Mucosa of rectum (tissue), 2 donors: ENCODE data around the gene CHRNA3.

ENCODE experiments used
- H3K27ac ChIP-seq, 2 donors: one replicate each; pipeline ENCODE4 v1.7.0; 2013; ENCODE audit warnings: inconsistent platforms in 2 of 2, low read depth in 2 of 2, low read length in 2 of 2
- H3K27me3 ChIP-seq, 2 donors: one replicate each; pipeline ENCODE4 v1.7.0; 2013; ENCODE audit warnings: low read length in 2 of 2; ENCODE audit not compliant: control insufficient read depth in 2 of 2, insufficient read depth in 2 of 2
- H3K36me3 ChIP-seq, 2 donors: one replicate each; pipeline ENCODE4 v1.7.0; 2013; ENCODE audit warnings: low read length in 2 of 2; ENCODE audit not compliant: control insufficient read depth in 2 of 2, insufficient read depth in 2 of 2
- H3K4me1 ChIP-seq, 2 donors: one replicate each; pipeline ENCODE4 v1.7.0; 2013; ENCODE audit warnings: low read length in 2 of 2, mild to moderate bottlenecking in 1 of 2; ENCODE audit not compliant: control insufficient read depth in 2 of 2, insufficient read depth in 2 of 2
- H3K4me3 ChIP-seq, 2 donors: one replicate each; pipeline ENCODE4 v1.7.0; 2013; ENCODE audit warnings: low read length in 2 of 2
- H3K9ac ChIP-seq, 2 donors: one replicate each; pipeline ENCODE4 v1.7.0; 2013; ENCODE audit warnings: low read length in 2 of 2, low read depth in 1 of 2, mild to moderate bottlenecking in 1 of 2
- H3K9me3 ChIP-seq, 2 donors: one replicate each; pipeline ENCODE4 v1.7.0; 2013; ENCODE audit warnings: low read length in 2 of 2; ENCODE audit not compliant: control insufficient read depth in 2 of 2
- donor health status: healthy.
- donor health status: Normal muscosa, but diverticular disease.

CHRNA3 gene

DNA sequence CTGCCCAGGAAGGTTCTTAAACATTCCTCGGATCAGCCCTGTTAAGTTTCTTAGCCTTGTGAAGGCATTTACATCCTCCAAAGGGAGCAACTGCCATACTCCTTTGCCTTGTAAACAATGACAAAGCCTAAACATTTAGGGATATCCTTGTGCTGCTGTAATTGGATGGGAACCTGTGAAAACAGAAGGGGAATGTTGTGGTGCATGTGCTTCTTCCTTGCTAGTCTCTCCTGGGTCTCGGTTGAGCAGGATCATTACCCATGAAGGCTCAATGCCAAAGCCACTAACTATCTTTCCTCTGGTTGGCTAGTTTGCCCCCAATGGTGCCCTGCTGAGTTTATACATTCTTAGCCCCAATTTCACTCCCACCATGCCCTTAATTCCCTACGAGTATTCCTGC, 17.3 kb downstream of the CHRNA3 start:
- Histone ChIP-seq H3K27me3 (peaks cover 0 to 2% of the 10 kb centered on the region in 2 donors), H3K4me3 (no peak overlapping the region), H3K9ac (no peak overlapping the region), H3K4me1 (no peaks in the 10 kb centered on the region), H3K9me3 (no peaks in the 10 kb centered on the region), H3K27ac (no peak overlapping the region), H3K36me3 (no peaks in the 10 kb centered on the region)

DNA sequence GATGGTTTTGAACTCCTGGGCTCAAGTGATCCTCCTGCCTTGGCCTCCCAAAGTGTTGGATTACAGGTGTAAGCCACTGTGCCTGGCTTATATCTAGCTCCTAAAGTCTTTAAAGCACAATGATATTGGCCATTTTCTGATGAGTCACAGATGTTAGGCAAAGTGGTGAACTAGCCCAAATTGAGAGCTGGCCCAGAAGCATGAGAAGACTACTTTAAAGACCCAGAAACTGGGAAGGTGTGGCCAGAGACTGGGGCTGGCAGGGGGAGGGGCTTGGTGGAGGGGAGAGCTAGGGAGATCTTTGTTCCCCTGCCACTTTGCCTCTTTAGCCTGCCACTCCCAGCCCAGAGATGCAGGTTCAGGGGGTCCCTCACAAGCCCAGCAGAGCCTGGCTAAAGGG, 21.6 kb downstream of the CHRNA3 start:
- H3K4me3 ChIP-seq = no peak overlapping the region
- H3K27me3 ChIP-seq = peaks cover 0 to 2% of the 10 kb centered on the region in 2 donors
- no peak overlapping the region for H3K27ac ChIP-seq
- no peak overlapping the region for H3K9ac ChIP-seq
- H3K36me3 ChIP-seq = no peaks in the 10 kb centered on the region
- H3K4me1 ChIP-seq = no peaks in the 10 kb centered on the region
- H3K9me3 ChIP-seq = no peaks in the 10 kb centered on the region

DNA sequence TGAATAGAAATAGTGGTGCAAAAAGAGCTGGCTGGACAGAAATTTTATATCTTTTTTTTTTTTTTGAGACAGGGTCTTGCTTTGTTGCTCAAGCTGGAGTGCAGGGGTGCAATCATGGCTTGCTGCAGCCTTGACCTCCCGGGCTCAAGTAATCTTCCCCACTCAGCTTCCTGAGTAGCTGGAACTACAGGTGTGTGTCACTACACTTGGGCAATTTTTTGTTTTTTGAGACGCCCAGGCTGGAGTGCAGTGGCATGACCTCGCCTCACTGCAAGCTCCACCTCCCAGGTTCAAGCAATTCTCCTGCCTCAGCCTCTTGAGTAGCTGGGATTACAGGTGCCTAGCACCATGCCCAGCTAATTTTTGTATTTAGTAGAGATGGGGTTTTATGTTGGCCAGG, 22.4 kb downstream of the CHRNA3 start:
- Histone ChIP-seq H3K27ac (no peak overlapping the region), H3K4me3 (no peak overlapping the region), H3K36me3 (no peaks in the 10 kb centered on the region), H3K9ac (no peak overlapping the region), H3K4me1 (no peaks in the 10 kb centered on the region), H3K27me3 (no peaks in the 10 kb centered on the region), H3K9me3 (no peaks in the 10 kb centered on the region)

DNA sequence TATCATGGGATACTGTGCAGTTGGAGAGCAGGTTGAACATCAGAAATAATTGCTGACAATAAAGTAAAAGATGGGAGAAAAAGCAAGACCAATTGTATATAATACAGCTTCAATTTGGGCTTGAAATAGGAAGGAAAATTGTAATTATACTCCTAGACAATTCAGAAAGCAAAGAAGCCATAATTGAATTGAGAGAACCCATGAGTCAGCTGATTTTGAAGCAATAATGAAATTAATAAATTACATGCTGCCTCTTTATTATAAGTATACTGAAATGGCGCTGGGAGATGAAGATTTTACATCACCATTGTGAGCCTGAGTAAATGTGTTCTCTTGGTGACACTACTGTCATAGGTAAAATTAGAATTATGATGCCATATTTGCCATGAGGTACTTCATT, 23.2 kb downstream of the CHRNA3 start:
- no peaks in the 10 kb centered on the region for H3K27me3 ChIP-seq
- no peak overlapping the region for H3K27ac ChIP-seq
- H3K9me3 ChIP-seq = no peaks in the 10 kb centered on the region
- H3K9ac ChIP-seq = no peak overlapping the region
- no peaks in the 10 kb centered on the region for H3K4me1 ChIP-seq
- no peaks in the 10 kb centered on the region for H3K36me3 ChIP-seq
- H3K4me3 ChIP-seq = no peak overlapping the region

DNA sequence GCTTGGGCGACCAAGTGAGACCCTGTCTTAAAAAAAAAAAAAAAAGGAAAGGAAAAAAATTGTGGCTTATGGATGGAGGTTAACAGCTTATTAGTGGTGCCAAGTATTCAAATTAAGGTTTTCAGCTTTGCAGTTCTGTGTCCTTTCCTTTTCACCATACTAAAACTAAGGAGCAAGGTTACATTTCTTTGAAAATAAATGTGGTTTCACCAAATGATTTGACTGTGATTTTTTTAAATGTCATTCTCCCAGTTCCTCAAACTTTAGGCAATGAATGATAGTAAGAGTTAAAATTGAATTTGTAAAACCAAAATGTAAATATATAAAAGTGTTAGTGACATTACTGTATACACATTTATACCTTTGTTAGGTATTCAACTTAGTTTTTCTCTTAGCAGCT, 45.9 kb downstream of the CHRNA3 start:
- H3K4me3 ChIP-seq = no peak overlapping the region

DNA sequence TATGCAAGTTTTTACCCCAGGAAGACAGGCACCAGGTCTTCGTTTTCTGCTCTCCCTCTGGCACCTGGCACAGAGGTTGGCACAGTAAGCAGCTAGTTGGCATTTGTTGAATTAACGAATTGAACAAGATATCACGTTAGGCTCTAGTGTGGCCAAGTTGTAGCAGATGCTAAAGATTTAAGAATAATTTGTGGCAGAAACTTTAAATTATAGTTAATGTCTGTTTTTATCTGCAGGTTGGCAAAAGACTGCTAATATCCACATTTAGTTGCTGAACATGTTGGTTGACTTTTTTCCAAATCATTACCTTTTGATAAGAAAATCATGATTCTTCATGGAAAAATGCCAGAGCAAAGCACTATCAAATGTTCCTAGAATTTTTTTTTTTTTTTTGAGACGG, 47.4 kb downstream of the CHRNA3 start:
- Histone ChIP-seq H3K27me3 (no peaks in the 10 kb centered on the region), H3K9ac (no peak overlapping the region), H3K4me1 (no peaks in the 10 kb centered on the region), H3K4me3 (no peak overlapping the region), H3K27ac (no peak overlapping the region), H3K9me3 (no peaks in the 10 kb centered on the region), H3K36me3 (no peaks in the 10 kb centered on the region)

More for the DNA sequence above, 45.9 kb downstream of the CHRNA3 start:
- Histone ChIP-seq H3K9me3 (no peaks in the 10 kb centered on the region), H3K27me3 (no peaks in the 10 kb centered on the region), H3K9ac (no peak overlapping the region), H3K27ac (no peak overlapping the region), H3K4me1 (no peaks in the 10 kb centered on the region), H3K36me3 (no peaks in the 10 kb centered on the region)

DNA sequence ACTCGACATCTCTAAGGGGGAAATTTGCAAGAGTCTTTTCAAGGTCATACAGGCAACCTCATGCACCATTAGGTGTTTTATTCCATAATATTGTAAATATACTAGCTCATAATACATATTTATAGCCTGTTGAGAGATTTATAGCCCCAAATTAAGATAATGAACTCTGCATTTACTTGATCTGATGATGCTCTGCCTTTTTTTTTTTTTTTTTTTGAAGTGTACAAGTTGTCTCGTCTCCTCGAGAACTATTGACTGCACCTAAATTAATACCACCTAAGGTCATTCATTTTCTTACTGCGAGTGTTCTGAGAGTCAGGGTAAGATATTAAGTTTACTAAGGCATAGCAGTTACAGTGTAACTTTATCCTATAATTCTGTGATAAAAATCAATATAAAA, 49.4 kb downstream of the CHRNA3 start:
- no peaks in the 10 kb centered on the region for H3K36me3 ChIP-seq
- H3K9ac ChIP-seq = no peak overlapping the region
- no peak overlapping the region for H3K27ac ChIP-seq
- peaks cover 0 to 2% of the 10 kb centered on the region in 2 donors for H3K4me1 ChIP-seq
- no peak overlapping the region for H3K4me3 ChIP-seq
- H3K27me3 ChIP-seq = no peaks in the 10 kb centered on the region
- no peaks in the 10 kb centered on the region for H3K9me3 ChIP-seq

DNA sequence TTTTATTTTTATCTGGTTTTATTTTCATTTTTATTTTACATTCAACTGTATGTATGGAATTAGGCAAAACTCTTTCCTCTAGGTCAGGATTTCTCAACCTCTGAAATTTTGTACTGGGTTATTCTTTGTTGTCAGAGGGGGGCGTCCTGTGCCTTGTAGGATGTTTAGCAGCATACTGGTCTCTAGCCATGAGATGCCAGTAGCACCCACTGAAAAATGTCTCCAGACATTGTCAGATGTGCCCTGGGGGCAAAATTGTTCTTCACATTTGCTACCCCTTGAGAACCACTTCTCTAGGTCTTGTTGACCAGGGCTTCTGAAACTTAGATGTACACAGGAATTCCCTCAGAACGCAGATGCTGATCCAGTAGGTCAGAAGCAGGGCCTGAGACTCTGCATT, 50.1 kb downstream of the CHRNA3 start:
- Histone ChIP-seq H3K9ac (no peak overlapping the region), H3K27ac (no peak overlapping the region), H3K9me3 (no peaks in the 10 kb centered on the region), H3K36me3 (no peaks in the 10 kb centered on the region), H3K4me1 (peaks cover 4 to 8% of the 10 kb centered on the region in 2 donors), H3K27me3 (no peaks in the 10 kb centered on the region), H3K4me3 (no peak overlapping the region)

DNA sequence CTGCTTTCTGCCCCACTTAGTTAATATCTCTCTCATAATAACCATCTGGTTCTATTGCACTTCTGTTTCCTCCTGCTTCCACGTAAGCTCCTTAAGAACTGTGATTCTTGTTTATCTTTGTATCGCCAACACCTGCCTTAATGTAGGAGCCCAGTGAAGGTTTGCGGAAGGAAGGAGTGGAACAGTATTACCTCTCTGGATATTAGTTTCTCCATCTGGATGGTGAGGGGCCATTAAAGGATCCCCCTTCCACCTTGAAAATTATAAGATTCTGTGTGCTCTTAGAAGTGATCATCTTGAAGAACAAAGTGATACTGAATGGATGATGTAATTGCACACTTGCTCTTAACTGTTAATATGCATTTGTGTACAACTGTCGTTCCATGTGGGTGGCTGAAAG, 53.3 kb downstream of the CHRNA3 start:
- H3K9ac ChIP-seq = no peak overlapping the region
- peaks cover 9 to 14% of the 10 kb centered on the region in 2 donors for H3K4me1 ChIP-seq
- H3K27me3 ChIP-seq = no peaks in the 10 kb centered on the region
- H3K4me3 ChIP-seq = no peak overlapping the region
- no peak overlapping the region for H3K27ac ChIP-seq
- no peaks in the 10 kb centered on the region for H3K9me3 ChIP-seq
- H3K36me3 ChIP-seq = no peaks in the 10 kb centered on the region

DNA sequence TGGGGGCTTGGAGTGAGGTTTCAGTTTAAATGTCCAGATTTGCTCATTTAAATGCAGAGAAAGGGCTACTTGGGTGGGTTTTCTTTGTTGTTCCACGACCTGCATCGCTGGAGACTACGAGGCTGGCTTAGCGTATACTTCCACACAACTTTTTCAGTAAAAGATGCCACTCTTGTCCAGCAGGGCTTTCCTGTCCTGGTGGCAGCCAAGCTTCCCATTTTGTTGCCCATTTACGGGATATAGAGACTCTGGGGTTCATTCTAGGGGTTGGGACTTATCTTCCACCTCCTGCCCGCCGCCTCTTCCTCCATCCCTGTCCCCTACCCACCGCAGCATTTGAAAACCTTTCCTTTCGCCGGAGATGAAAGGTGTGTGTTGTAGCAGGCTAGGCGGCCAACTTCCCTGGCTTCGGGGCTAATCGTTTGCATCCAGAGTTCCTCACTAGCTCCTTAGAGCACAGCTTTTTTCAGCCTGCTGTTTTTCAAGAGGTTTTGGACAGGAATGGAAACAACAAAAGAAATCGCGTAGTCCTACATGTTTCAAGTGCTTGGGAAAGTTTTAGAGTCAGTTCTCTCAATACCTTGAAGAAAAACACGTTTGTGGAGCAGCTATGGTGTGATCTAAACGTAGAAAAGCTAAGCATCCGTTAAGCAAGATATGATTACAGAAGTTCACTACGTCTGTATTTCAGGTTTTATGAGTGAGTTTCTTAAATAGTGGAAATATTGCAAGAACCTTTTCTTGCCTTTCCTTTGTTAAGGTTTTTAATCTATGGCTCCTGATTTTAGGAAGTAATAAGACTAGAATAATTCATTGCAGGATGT, 54.6 kb downstream of the CHRNA3 start:
- Histone ChIP-seq H3K4me1 (peaks cover 9 to 14% of the 10 kb centered on the region in 2 donors), H3K36me3 (no peaks in the 10 kb centered on the region), H3K4me3 (peak overlapping the region; percentile 76 to 81), H3K9ac (peak overlapping the region; percentile 41 to 65), H3K27me3 (no peaks in the 10 kb centered on the region), H3K9me3 (no peaks in the 10 kb centered on the region), H3K27ac (no peak overlapping the region)
